BJ (cell line): ENCODE results near the gene GALK2. TPM values are rescaled to one million over a fixed set of nuclear protein-coding genes. Genes with fewer than 3 reads are reported as not detected.

Source experiments
- CTCF ChIA-PET: fragments of 350-600 bp; formaldehyde crosslinking; extraction: SDS; loops from one replicate; lab custom pipeline; 2021; ENCODE audit warnings: antibody characterized with exemption, inconsistent platforms; lab: Yijun Ruan, JAX
- POLR2A ChIA-PET: fragments of 300-600 bp; sonication (Branson Sonifier 250); formaldehyde crosslinking; extraction: SDS; loops from one replicate; lab custom pipeline; 2021; ENCODE audit warnings: antibody characterized with exemption; lab: Charles Lee
- DNase-seq: peaks from one replicate; pipeline ENCODE4 v3.0.0-alpha.2; 2011; ENCODE audit warnings: low read depth
- H3K27me3 ChIP-seq: 2 replicates; pipeline ENCODE4 v1.6.0; 2011; ENCODE audit warnings: low read length; ENCODE audit not compliant: control insufficient read depth, insufficient read depth
- H3K36me3 ChIP-seq: 2 replicates; pipeline ENCODE4 v1.5.1; 2011; ENCODE audit warnings: low read length; ENCODE audit not compliant: control insufficient read depth, insufficient read depth
- H3K4me3 ChIP-seq: 2 replicates; pipeline ENCODE4 v1.5.1; 2011; ENCODE audit warnings: low read depth, mild to moderate bottlenecking, control low read depth, low read length
- CTCF ChIP-seq: IDR thresholded peaks from 2 replicates; pipeline ENCODE4 v1.5.1; 2011; ENCODE audit warnings: low read depth, mild to moderate bottlenecking, control low read depth, inconsistent platforms, low read length, moderate library complexity; ENCODE audit not compliant: insufficient read depth
- polyA plus RNA-seq: library from polyadenylated mRNA; depleted of rRNA; stranded (reverse); fragments of >200 nt; gene quantifications from 2 replicates; pipeline ENCODE4 v1.2.3, GENCODE V29; 2011; rRNA removed
- small RNA-seq: library from RNA; depleted of rRNA; stranded (forward); fragments of <200 nt; gene quantifications from one replicate; pipeline ENCODE3, GENCODE V24; 2012; ENCODE audit warnings: low replicate concordance, low read depth; ENCODE audit not compliant: insufficient read length

Gene GALK2
- polyA plus RNA-seq, 1 experiment, result 19.4 TPM

- ChIA-PET CTCF (no interaction called here), POLR2A (no interaction called here)
- no peak for TF ChIP-seq CTCF
- H3K36me3 ChIP-seq, result no peaks in the 10 kb centered on the region
- H3K27me3 ChIP-seq, result no peaks in the 10 kb centered on the region
- H3K4me3 ChIP-seq, result no peak overlapping the region
- no peak for DNase-seq
Observed at GRCh38 chr15:49372366-49372765, 202.3 kb downstream of the GALK2 start.

- DNase-seq, result no peak
- H3K36me3 ChIP-seq, result no peaks in the 10 kb centered on the region
- ChIA-PET POLR2A (no interaction called here), CTCF (no interaction called here)
- H3K4me3 ChIP-seq, result no peak overlapping the region
- H3K27me3 ChIP-seq, result no peaks in the 10 kb centered on the region
- no peak for TF ChIP-seq CTCF
Observed at GRCh38 chr15:49379996-49380395, 209.9 kb downstream of the GALK2 start.

GRCh38 chr15:49380912-49381311 lies 210.9 kb downstream of the GALK2 start:
- TF ChIP-seq CTCF, result no peak
- no peaks in the 10 kb centered on the region for H3K27me3 ChIP-seq
- DNase-seq, result no peak
- H3K36me3 ChIP-seq, result no peaks in the 10 kb centered on the region
- H3K4me3 ChIP-seq, result no peak overlapping the region
- CTCF ChIA-PET, result interaction anchor here (0.6 kb wide), 1 partner anchor 574 kb away, joined by 3 read pairs; no protein-coding TSS in a partner anchor
- POLR2A ChIA-PET, result no interaction called here

Small RNA genes within 50 kb of the gene (small RNA-seq; reads per million reads assigned to genes)
- gene MIR4716 (not detected), gene RF00019 (not detected), gene RN7SL307P (not detected)

Other genes with a start within 250 kb of the GALK2 start
- 0.74 and 0.86 TPM in 2 replicates for gene SHC4, start 206.3 kb upstream of the GALK2 start, polyA plus RNA-seq
- gene SECISBP2L, start 123.8 kb upstream of the GALK2 start, polyA plus RNA-seq, result 23.8 and 33.6 TPM in 2 replicates
- 26.3 and 71.0 TPM in 2 replicates for gene COPS2, start 14.6 kb upstream of the GALK2 start, polyA plus RNA-seq